Measurements from ENCODE around the gene PABPC1L.
A peak's percentile ranks its signal among the peaks of the same experiment; 100 is the strongest.

PABPC1L gene

GRCh38 chr20:44897133-44897532 lies 12.7 kb upstream of the PABPC1L start:
- ChIA-PET CTCF (interaction anchor here (0.7 to 1.4 kb wide), 2 partner anchors 165 to 199 kb away, joined by 3 read pairs; no protein-coding TSS in a partner anchor), POLR2A (interaction anchor here (0.7 kb wide), 1 partner anchor 13 kb away, joined by 3 read pairs; the partner anchor contains the start of gene PABPC1L)
- TF ChIP-seq, protein P1, sequence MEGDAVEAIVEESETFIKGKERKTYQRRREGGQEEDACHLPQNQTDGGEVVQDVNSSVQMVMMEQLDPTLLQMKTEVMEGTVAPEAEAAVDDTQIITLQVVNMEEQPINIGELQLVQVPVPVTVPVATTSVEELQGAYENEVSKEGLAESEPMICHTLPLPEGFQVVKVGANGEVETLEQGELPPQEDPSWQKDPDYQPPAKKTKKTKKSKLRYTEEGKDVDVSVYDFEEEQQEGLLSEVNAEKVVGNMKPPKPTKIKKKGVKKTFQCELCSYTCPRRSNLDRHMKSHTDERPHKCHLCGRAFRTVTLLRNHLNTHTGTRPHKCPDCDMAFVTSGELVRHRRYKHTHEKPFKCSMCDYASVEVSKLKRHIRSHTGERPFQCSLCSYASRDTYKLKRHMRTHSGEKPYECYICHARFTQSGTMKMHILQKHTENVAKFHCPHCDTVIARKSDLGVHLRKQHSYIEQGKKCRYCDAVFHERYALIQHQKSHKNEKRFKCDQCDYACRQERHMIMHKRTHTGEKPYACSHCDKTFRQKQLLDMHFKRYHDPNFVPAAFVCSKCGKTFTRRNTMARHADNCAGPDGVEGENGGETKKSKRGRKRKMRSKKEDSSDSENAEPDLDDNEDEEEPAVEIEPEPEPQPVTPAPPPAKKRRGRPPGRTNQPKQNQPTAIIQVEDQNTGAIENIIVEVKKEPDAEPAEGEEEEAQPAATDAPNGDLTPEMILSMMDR (IDR thresholded peaks at IDR 0.05; ENCODE audit: insufficient read depth, low read length, missing control alignments): no peak
- no peak overlapping the region for H3K4me3 ChIP-seq (ENCODE audit: low read depth, low read length)
- DNase-seq (ENCODE audit: low read depth, low spot score): no peak

- H3K4me3 ChIP-seq (ENCODE audit: low read depth, low read length): no peak overlapping the region
- TF ChIP-seq, protein P1 (IDR thresholded peaks at IDR 0.05; ENCODE audit: insufficient read depth, low read length, missing control alignments): no peak
- no peak for DNase-seq (ENCODE audit: low read depth, low spot score)
- ChIA-PET CTCF (no interaction called here), POLR2A (no interaction called here)
These were observed 9.5 kb upstream of the PABPC1L start for GRCh38 chr20:44900231-44900854.

GRCh38 chr20:44901974-44902373 lies 7.9 kb upstream of the PABPC1L start:
- H3K4me3 ChIP-seq (ENCODE audit: low read depth, low read length): no peak overlapping the region
- ChIA-PET CTCF (interaction anchor here (0.9 to 1.2 kb wide), 4 partner anchors 12 to 390 kb away, joined by 3 to 4 read pairs (median 4); no protein-coding TSS in a partner anchor), POLR2A (no interaction called here)
- DNase-seq (ENCODE audit: low read depth, low spot score): no peak
- TF ChIP-seq, protein P1 (IDR thresholded peaks at IDR 0.05; ENCODE audit: insufficient read depth, low read length, missing control alignments): no peak

DNA sequence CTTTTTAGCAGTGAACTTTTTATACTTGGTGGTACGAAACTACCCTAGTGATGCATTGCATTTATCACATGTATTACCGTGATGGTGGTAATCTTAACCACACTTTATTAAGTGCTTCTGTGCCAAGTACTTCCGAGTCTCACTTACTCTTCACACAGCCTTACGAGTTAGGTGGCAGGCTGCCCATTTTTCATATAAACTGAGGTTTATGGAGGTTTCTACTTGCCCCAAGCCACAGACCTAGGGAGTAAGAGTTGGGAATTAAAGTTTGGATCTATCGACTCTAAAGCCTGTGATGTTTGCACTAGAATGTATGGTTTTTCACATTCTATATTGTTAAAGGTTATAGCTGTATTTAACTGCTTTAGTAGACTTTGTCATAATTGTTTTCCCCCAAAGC lies 5.5 kb upstream of the PABPC1L start:
- POLR2A ChIA-PET: no interaction called here
- TF ChIP-seq, protein P1 (IDR thresholded peaks at IDR 0.05; ENCODE audit: insufficient read depth, low read length, missing control alignments): no peak
- CTCF ChIA-PET: no interaction called here
- DNase-seq (ENCODE audit: low read depth, low spot score): no peak
- no peak overlapping the region for H3K4me3 ChIP-seq (ENCODE audit: low read depth, low read length)

DNA sequence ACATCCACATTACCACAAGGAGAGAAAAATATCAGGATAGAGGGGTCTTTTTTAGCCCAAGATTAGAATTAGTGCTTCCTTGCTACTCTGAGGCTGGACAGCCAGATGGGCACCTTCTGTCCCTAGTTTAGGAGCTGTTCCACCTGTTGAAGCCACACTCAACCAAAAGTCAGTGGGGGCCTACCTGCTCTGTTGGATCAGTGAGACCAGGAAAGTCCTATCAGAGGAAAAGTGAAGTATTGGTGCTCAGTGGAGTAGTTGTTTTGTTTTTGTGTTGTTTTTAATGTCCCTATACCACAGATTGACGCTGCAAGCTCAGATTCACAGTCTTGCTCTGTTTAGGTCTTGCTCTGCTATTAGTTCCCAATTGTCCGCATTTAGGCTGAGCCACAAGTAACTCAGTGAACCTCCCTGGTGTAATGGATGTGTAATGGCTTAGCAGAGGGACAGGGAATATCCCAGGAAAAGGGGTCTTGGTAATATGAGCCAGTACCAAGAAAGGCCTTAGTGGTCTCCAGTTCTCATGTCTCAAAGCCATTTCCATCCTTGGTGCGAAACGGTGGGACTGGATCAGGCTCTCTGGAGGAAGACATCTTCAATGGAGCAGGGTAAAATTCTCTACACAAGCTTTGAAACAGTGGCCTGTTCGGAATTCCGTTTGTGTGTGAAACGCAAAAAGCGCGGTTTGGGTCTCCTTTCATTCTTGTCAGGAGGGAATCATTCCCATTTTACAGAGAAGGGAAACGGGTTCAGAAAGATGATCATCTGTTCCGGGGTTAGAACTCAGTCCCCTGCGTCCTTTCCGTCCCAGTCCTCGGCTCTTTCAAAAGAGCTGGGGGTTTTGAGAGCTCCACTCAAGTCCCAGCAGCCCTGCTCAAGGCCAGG lies 631 bp upstream of the PABPC1L start:
- no peak for DNase-seq (ENCODE audit: low read depth, low spot score)
- TF ChIP-seq, protein P1 (IDR thresholded peaks at IDR 0.05; ENCODE audit: insufficient read depth, low read length, missing control alignments): no peak
- CTCF ChIA-PET: interaction anchor here (0.8 to 1.7 kb wide), 3 partner anchors 8 to 162 kb away, joined by 3 to 4 read pairs (median 3); no protein-coding TSS in a partner anchor
- POLR2A ChIA-PET: interaction anchor here (0.9 to 1.3 kb wide), 2 partner anchors 12 to 31 kb away, joined by 3 read pairs; no protein-coding TSS in a partner anchor
- H3K4me3 ChIP-seq (ENCODE audit: low read depth, low read length): peak overlapping the region; percentile 79
